HL-60 (cell line): ENCODE measurements around the gene PDCD4.

Experiments used
- DNase-seq, 2 experiments: peaks; one replicate each; pipeline ENCODE4 v3.0.0-alpha.2; 2010 to 2020; ENCODE audit warnings: low read depth in 1 of 2, low spot score in 1 of 2
- H3K27ac ChIP-seq: fragments of 250-450 bp; sonication (Bioruptor Pico); replicated peaks from 2 replicates; pipeline ENCODE4 v1.5.1; 2020; ENCODE audit warnings: mild to moderate bottlenecking, moderate library complexity
- H3K27me3 ChIP-seq: fragments of 250-450 bp; sonication (Bioruptor Pico); 2 replicates; pipeline ENCODE4 v1.5.1; 2021; ENCODE audit warnings: mild to moderate bottlenecking, moderate library complexity; ENCODE audit not compliant: insufficient read depth, poor library complexity, severe bottlenecking
- H3K4me3 ChIP-seq: replicated peaks from 2 replicates; pipeline ENCODE4 v1.5.1; 2011; ENCODE audit warnings: mild to moderate bottlenecking, control low read depth, low read length; ENCODE audit not compliant: insufficient read depth
- CTCF ChIP-seq: IDR thresholded peaks from one replicate; pipeline ENCODE4 v1.5.1; 2011; ENCODE audit warnings: low read length, control low read depth, inconsistent platforms; ENCODE audit not compliant: insufficient read depth
- GABPA ChIP-seq: IDR thresholded peaks from 2 replicates; pipeline ENCODE4 v1.6.1; 2012; ENCODE audit warnings: low read depth
- POLR2AphosphoS5 ChIP-seq: IDR thresholded peaks from 2 replicates; pipeline ENCODE4 v1.6.1; 2012; ENCODE audit warnings: low read depth
- REST ChIP-seq: IDR thresholded peaks from 2 replicates; pipeline ENCODE4 v1.6.1; 2012; ENCODE audit warnings: low read depth; ENCODE audit not compliant: insufficient replicate concordance
- SPI1 ChIP-seq: IDR thresholded peaks from 2 replicates; pipeline ENCODE4 v1.6.1; 2012; ENCODE audit warnings: low read depth, mild to moderate bottlenecking, borderline replicate concordance

The PDCD4 gene

GRCh38 chr10:110898391-110898790 is 26.7 kb downstream of the PDCD4 start:
- Histone ChIP-seq H3K27ac (no peak overlapping the region), H3K4me3 (no peak overlapping the region), H3K27me3 (no peaks in the 10 kb centered on the region)
- TF ChIP-seq SPI1, result no peak
- TF ChIP-seq GABPA, result no peak
- no peak for TF ChIP-seq CTCF
- TF ChIP-seq POLR2AphosphoS5, result no peak
- no peak for TF ChIP-seq REST
- no peak for DNase-seq

GRCh38 chr10:110900983-110901382 is 29.3 kb downstream of the PDCD4 start:
- no peak for TF ChIP-seq SPI1
- no peak for TF ChIP-seq REST
- no peak for TF ChIP-seq POLR2AphosphoS5
- no peak for TF ChIP-seq GABPA
- TF ChIP-seq CTCF, result no peak
- Histone ChIP-seq H3K27me3 (no peaks in the 10 kb centered on the region), H3K27ac (no peak overlapping the region), H3K4me3 (no peak overlapping the region)
- DNase-seq, result no peak

- no peak overlapping the region for H3K27ac ChIP-seq
- DNase-seq, result no peak
- TF ChIP-seq SPI1 (no peak), CTCF (no peak), REST (no peak), POLR2AphosphoS5 (0 out of 2 replicates have a peak, but pooled peaks have one; percentile 1)
- H3K27me3 ChIP-seq, result no peaks in the 10 kb centered on the region
- no peak overlapping the region for H3K4me3 ChIP-seq
Observed at GRCh38 chr10:110901954-110902819, 30.5 kb downstream of the PDCD4 start.
